Stimulated activated CD8-positive, alpha-beta memory T cell treated with anti-CD3 and anti-CD28 coated beads, Interleukin-15, amount 100 ng/mL, for 4 hours (primary cell): ENCODE results near the gene HMGXB4.

Experiments
- DNase-seq, 2 donors: peaks; one replicate each; pipeline ENCODE4 v3.0.0-alpha.2; 2020; ENCODE audit warnings: low read depth in 2 of 2

The HMGXB4 gene

DNA sequence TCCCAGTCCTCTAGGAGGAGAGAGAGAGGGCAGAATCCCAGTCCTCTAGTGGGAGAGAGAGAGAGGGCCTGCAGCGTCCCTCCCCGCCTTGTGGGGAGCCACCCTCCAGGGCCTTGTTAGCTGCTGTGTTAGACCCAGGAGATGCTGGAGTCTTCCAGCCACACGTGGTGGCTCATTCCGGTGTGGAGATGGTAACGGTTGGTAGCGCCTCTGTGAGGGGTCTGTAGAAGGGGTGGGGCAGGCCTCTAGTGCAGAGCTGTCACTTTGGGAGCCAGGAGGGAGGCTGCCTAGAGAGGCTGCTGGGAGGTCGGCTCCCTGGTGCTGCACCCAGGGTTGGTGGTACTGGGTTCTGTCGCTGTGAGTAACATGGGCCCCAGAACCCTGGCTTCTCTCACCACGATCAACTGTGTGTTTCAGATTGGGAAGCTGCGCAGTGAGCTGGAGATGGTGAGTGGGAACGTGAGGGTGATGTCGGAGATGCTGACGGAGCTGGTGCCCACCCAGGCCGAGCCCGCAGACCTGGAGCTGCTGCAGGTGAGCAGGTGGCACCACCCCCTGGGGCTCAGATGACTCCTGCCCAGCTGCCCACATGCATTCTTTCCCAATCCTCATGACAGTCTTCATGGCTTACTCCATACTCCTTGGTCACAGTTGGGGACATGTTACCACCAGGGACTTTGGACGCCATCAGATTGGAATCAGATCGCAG lies 69.7 kb downstream of the HMGXB4 start:
- DNase-seq = no peak

- DNase-seq = no peak
These were observed 70.6 kb downstream of the HMGXB4 start for GRCh38 chr22:35327690-35328471.

DNA sequence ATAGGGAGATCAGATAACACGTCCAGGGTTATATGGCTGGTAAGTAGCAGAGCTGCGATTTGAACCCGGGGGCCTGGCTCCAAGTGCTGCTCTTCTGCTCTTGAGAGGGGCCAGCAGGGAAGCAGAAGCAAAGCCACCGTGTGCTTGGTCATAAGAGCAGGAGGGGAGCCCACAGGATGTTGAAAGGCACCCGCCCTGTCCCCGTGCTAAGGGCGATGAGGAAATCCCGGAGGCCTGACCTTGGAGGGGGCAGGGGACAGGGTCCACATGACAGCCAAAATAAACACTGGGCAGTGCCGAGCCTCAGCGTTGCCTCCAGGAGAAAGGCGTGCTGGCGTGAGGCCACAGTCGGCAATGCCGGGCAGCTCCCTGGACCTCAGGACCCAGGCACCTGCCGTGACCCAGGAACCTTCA lies 71.2 kb downstream of the HMGXB4 start:
- no peak for DNase-seq

- no peak for DNase-seq
These were observed 72.0 kb downstream of the HMGXB4 start for GRCh38 chr22:35329114-35329847.

GRCh38 chr22:35330258-35330861 lies 73.1 kb downstream of the HMGXB4 start:
- peak in 1 of 2 donors; percentile 28 for DNase-seq

DNA sequence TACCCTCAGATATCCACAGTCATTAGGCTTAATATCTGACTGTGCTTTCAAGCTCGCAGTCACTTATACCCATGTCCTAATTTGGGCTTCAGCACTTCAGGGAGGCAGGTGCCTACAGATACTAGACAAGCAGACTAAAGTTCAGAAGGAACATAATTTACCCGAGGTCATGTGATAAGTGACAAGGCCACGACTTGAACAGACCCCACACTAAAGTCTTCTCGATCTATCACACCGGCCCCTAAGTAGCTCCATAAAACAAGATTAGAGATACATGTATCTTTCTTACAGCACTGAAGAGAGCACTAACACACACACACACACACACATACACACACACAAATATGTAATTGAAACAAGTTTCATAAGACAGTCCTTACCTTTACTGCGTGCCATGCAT lies 75.0 kb downstream of the HMGXB4 start:
- DNase-seq = no peak

DNA sequence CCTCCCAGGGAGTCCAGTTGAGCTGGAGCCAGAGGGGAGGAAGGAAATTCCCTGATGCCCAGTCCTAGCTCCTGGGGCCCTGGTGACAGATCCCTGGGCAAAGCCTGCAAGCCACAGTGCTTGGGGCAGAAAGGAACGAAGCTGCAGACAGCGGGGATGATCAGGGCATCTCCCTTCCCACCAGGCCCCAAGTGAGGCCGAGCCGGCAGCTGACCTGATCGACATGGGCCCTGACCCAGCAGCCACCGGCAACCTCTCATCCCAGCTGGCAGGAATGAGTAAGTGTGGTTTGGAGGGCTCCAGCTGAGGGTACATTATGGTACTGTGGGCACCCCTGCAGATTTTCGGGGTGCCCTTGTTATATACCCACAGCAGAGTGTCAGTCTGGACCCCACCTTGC lies 75.9 kb downstream of the HMGXB4 start:
- DNase-seq = no peak

- DNase-seq = no peak
These were observed 76.7 kb downstream of the HMGXB4 start for GRCh38 chr22:35334004-35334403.

DNA sequence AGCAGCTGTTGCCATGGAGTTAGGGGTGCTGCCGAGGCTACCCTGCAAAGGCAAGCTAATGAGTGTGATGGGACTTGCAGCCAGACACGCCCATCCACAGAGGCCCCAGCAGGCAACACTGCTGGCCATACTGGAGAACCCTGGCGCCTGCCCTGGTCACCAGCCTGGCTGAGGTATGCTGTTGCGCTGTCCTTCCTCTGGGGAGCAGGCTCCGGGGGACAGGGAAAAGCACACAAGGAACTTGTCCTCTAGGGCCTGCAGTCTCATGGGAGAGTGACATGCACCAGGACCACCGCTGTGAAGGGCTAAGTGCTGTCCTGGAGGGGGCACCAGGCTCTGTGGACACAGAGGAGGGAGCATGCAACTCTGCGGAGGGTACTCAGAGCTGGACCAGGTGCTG lies 78.2 kb downstream of the HMGXB4 start:
- no peak for DNase-seq

DNA sequence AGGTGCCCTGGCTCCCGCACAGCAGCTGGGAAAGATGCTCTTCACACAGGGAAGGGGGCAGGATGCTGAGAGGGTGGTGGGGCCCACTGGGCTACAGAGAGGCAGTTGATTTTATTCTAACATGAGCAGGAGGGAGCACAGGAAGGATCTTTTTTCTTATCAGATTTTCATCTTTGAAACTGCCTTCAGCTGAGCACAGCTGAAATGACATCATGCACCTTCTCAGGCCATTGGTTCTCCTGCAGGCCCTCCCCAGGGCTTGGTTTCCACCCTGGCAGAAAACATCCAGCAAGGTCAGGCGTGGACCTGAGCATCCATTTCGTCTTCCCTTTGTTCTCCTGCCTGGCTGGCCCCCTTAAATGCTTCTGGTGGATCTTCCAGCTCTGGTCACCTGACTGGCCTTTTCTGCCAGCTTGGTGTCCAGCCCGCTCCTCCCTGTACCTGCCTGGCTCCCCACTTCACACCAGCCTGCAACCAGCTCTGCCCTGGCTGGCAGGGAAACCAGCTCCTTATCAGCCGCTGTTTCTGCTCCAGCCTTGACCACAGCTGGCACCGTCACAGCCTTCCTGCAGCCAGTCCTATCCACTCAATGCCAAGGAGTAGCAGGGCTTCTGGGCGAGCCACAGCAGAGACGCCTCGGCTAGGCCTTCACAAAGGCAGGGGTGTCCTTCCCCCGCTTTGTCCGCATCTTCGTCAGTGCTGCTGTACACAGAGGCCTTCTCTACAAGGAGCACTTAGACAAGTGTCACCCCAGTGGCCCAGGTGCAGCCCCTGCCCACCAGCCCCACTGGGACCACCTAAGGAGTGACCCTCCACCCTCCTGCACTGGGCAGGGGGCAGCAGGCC lies 78.9 kb downstream of the HMGXB4 start:
- DNase-seq = no peak

GRCh38 chr22:35337932-35338331 lies 80.6 kb downstream of the HMGXB4 start:
- no peak for DNase-seq

DNA sequence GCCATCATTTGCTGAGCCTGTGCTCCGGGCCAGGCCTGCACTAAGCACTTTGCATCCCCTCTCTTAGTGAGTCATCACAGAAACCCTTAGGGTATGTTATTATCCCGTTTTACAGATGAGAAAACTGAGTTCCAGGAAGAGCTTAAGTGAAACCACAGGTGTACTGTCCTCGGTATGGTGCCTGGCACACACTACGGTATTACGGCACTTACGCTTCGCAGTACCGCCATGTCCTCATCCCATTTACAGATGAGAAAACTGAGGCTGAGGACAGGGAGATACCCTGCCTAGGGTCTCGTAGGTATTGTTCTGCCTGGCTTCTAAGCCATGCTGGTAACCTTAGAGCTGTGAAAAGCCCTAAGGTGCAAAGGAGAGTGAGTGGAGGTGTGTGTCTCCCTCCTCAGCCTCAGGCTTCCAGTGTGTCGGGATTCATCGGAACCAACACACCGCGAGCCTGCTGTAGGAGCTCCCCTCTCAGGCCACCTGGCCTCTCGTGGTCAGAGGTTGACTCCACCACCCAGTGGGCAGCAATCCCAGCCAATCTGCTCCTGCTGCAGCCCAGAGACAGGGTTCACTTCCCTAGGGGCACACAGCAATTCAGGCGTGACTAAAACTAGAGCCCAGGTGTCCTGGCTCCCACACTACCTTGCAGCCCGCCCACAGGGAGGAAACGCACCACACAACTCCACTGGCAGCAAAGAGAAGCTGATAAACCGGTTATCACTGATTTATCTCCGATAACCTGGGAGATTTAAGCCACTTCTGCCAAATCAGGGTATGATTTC lies 84.0 kb downstream of the HMGXB4 start:
- no peak for DNase-seq

DNA sequence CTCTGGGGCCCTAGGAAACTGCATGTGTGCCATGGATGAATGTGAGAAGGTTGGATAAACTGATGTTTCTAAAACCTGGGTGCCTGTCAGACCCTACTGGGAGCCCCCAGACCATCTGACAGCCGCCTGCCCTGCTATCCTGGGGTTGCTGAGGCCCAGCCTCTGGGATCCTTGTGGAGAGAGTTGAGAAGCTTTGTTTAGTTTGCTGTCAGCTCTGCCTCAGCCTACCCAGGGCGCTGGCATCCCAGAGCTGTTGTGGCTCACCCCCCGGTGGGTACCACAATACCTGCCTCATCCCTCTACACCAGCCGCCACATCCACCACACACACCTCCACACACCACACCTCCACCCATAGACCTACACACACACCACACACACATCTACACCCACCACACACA lies 85.1 kb downstream of the HMGXB4 start:
- no peak for DNase-seq

DNA sequence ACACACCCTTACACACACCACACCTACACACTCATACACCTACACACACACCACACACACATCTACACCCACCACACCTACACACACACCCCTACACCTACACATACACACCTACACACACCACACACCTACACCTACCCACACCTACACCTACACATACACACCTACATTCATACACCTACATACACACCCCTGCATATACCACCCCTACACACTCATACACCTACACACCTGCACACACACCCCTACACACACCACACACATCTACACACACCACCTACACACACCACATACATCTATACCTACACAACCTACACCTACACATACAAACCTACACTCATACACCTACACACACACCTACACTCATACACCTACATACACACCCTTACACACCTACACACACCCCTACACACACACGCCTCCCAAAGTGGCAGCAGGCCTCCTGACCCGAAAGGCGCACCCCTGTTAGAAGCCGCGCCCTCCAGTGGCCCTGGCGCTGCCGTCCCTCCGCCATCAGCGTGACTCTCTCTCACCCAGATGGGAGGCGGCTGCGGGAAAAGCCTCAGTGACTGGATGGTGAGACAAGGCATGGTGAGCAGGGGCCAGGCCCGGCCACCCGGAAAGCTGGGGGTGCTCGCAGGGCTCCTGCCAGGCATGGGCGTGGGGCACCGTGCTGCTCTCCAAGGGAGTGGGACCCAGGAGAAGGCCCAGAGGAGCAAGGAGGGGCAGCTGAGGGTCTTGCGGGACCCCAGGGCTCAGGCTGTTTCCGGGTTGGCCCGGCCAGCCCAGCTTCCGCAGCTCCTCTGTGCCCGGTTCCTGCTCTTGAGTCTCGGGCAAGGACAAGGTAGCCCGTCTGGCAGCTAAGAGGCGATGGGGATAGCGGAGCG lies 86.6 kb downstream of the HMGXB4 start:
- no peak for DNase-seq

DNA sequence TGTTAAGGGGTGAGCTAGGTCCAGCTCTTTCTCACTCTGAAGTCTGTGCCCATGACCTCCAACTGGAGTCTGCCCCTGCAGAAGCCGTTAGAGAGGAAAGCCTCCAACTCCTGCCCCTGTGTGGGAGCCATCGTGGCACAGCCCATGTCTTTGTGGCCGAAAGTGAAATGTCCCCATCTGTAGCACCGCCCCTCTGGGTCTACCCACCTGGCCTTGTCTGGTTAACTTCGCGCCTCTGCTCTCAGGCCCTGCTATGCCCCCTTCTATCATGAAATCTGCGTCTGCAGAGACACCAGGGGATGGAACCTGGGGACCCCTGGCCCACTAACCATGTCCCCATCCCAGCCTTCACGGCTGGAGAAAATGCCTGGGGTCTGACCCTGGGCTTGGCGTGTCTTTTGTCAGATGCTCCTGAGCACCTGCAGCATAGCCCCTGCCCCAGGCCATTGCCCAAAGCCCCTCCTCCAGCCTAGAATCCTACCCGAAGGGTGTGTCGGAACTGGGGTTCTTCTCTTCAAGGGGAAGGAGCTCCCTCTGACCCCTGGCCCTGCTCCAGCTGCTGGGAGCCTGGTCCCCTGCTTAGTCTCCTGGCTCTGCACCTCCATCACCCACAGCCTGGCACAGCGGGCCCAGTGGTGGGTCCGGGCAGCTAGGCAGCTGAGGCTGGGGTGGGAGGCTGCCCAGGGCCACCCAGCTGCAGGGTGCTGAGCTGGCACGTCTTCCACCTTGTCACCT lies 87.8 kb downstream of the HMGXB4 start:
- no peak for DNase-seq
